Ishikawa (cell line): ENCODE data around the gene KATNAL1.

Experiments
- CEBPB ChIP-seq: IDR thresholded peaks from 2 replicates; pipeline ENCODE4 v1.6.1; 2012
- CREB1 ChIP-seq: IDR thresholded peaks from 2 replicates; pipeline ENCODE4 v1.6.1; 2012; ENCODE audit warnings: low read depth
- EGR1 ChIP-seq: IDR thresholded peaks from 2 replicates; pipeline ENCODE4 v1.6.1; 2012
- EP300 ChIP-seq: IDR thresholded peaks from 2 replicates; pipeline ENCODE4 v1.6.1; 2012; ENCODE audit warnings: borderline replicate concordance
- FOXM1 ChIP-seq: IDR thresholded peaks from 2 replicates; pipeline ENCODE4 v1.6.1; 2012; ENCODE audit warnings: low read depth, borderline replicate concordance
- MAX ChIP-seq: IDR thresholded peaks from 2 replicates; pipeline ENCODE4 v1.6.1; 2012
- NFIC ChIP-seq: IDR thresholded peaks from 2 replicates; pipeline ENCODE4 v1.6.1; 2012
- RAD21 ChIP-seq: IDR thresholded peaks from 2 replicates; pipeline ENCODE4 v1.6.1; 2012; ENCODE audit warnings: low read depth
- REST ChIP-seq: IDR thresholded peaks from 2 replicates; pipeline ENCODE4 v1.6.1; 2012; ENCODE audit warnings: low read depth, mild to moderate bottlenecking
- TAF1 ChIP-seq: IDR thresholded peaks from 2 replicates; pipeline ENCODE4 v1.6.1; 2012; ENCODE audit warnings: low read depth, mild to moderate bottlenecking
- TCF12 ChIP-seq: IDR thresholded peaks from 2 replicates; pipeline ENCODE4 v1.6.1; 2012; ENCODE audit warnings: low read depth
- TEAD4 ChIP-seq: IDR thresholded peaks from 2 replicates; pipeline ENCODE4 v1.6.1; 2012
- USF1 ChIP-seq: IDR thresholded peaks from 2 replicates; pipeline ENCODE4 v1.6.1; 2012
- YY1 ChIP-seq: IDR thresholded peaks from 2 replicates; pipeline ENCODE4 v1.6.1; 2012; ENCODE audit warnings: low read depth
- ZBTB7A ChIP-seq: IDR thresholded peaks from 2 replicates; pipeline ENCODE4 v1.6.1; 2012; ENCODE audit warnings: low read depth

Gene KATNAL1

GRCh38 chr13:30156826-30157615 is 150.3 kb downstream of the KATNAL1 start:
- TF ChIP-seq ZBTB7A (no peak), MAX (no peak), CREB1 (no peak), USF1 (no peak), RAD21 (no peak), TCF12 (no peak), EGR1 (no peak), FOXM1 (no peak)

- TF ChIP-seq TEAD4 (no peak), YY1 (no peak), EGR1 (no peak), CREB1 (no peak), USF1 (no peak), NFIC (no peak), EP300 (no peak), RAD21 (no peak), TCF12 (no peak), MAX (no peak)
Observed at GRCh38 chr13:30156270-30156669, 151.1 kb downstream of the KATNAL1 start.

- TF ChIP-seq REST (no peak), USF1 (no peak), CEBPB (no peak), TEAD4 (no peak), MAX (no peak), EP300 (no peak), EGR1 (no peak)
Observed at GRCh38 chr13:30154931-30155330, 152.4 kb downstream of the KATNAL1 start.

- no peak for TF ChIP-seq TEAD4
- TF ChIP-seq RAD21, result no peak
- no peak for TF ChIP-seq TCF12
- TF ChIP-seq EP300, result no peak
- TF ChIP-seq TAF1, result no peak
- TF ChIP-seq NFIC, result no peak
- TF ChIP-seq MAX, result no peak
- TF ChIP-seq YY1, result no peak
- TF ChIP-seq ZBTB7A, result no peak
- no peak for TF ChIP-seq REST
- TF ChIP-seq USF1, result no peak
- no peak for TF ChIP-seq CEBPB
Observed at GRCh38 chr13:30154531-30154930, 152.8 kb downstream of the KATNAL1 start.
